ENCODE measurements around the gene CAMP. TPM values are rescaled to one million over a fixed set of nuclear protein-coding genes. Genes with fewer than 3 reads are reported as not detected.

The CAMP gene
- total and polyA plus RNA-seq, 2 experiments from 2014 or later, result not detected

- Histone ChIP-seq H3K79me2 (no peaks in the 10 kb centered on the region), H3K36me3 (replicated peaks; ENCODE audit: insufficient read depth, low read depth) (no peaks in the 10 kb centered on the region), H3K4me3 (no peak overlapping the region), H3K4me2 (peak overlapping the region; percentile 64), H2AFZ (no peak overlapping the region), H3K9me2 (replicated peaks; ENCODE audit: insufficient read depth) (no peaks in the 10 kb centered on the region), H4K20me1 (ENCODE audit: insufficient read depth, poor library complexity, severe bottlenecking) (no peaks in the 10 kb centered on the region), H3K27me3 (no peaks in the 10 kb centered on the region), H3K27ac (no peak overlapping the region), H3K4me1 (ENCODE audit: insufficient read depth) (peaks cover 6% of the 10 kb centered on the region), H3K9me3 (ENCODE audit: low read depth) (no peaks in the 10 kb centered on the region)
- no peak for DNase-seq (ENCODE audit: low spot score)
- TF ChIP-seq EZH2phosphoT487 (IDR thresholded peaks at IDR 0.05; ENCODE audit: low read depth, severe bottlenecking, unreplicated experiment) (no peak), CTCF (IDR thresholded peaks at IDR 0.05; ENCODE audit: poor library complexity) (no peak)
- WGBS (ENCODE audit: low lambda C conversion rate, missing lambda C conversion rate), result 56% methylated on average over 4 of the region's 4 CpGs
Observed at GRCh38 chr3:48232232-48232631, 8.9 kb downstream of the CAMP start.

GRCh38 chr3:48232734-48233133 is 9.4 kb downstream of the CAMP start:
- Histone ChIP-seq H3K36me3 (replicated peaks; ENCODE audit: insufficient read depth, low read depth) (no peaks in the 10 kb centered on the region), H3K4me1 (ENCODE audit: insufficient read depth) (peaks cover 6% of the 10 kb centered on the region), H3K27me3 (no peaks in the 10 kb centered on the region), H3K27ac (no peak overlapping the region), H3K4me2 (peak overlapping the region; percentile 64), H3K4me3 (no peak overlapping the region), H3K9me2 (replicated peaks; ENCODE audit: insufficient read depth) (no peaks in the 10 kb centered on the region), H3K9me3 (ENCODE audit: low read depth) (no peaks in the 10 kb centered on the region), H3K79me2 (no peaks in the 10 kb centered on the region), H4K20me1 (ENCODE audit: insufficient read depth, poor library complexity, severe bottlenecking) (no peaks in the 10 kb centered on the region), H2AFZ (peak overlapping the region; percentile 72)
- WGBS (ENCODE audit: low lambda C conversion rate, missing lambda C conversion rate), result 37% methylated on average over 6 of the region's 6 CpGs
- DNase-seq (ENCODE audit: low spot score), result peak; percentile 69
- TF ChIP-seq EZH2phosphoT487 (IDR thresholded peaks at IDR 0.05; ENCODE audit: low read depth, severe bottlenecking, unreplicated experiment), result no peak
- TF ChIP-seq CTCF (IDR thresholded peaks at IDR 0.05; ENCODE audit: poor library complexity), result peak; percentile 52

- Histone ChIP-seq H3K27ac (no peak overlapping the region), H3K9me3 (ENCODE audit: low read depth) (no peaks in the 10 kb centered on the region), H3K4me1 (ENCODE audit: insufficient read depth) (peaks cover 6% of the 10 kb centered on the region), H3K79me2 (no peaks in the 10 kb centered on the region), H2AFZ (no peak overlapping the region), H4K20me1 (ENCODE audit: insufficient read depth, poor library complexity, severe bottlenecking) (no peaks in the 10 kb centered on the region), H3K36me3 (replicated peaks; ENCODE audit: insufficient read depth, low read depth) (no peaks in the 10 kb centered on the region), H3K27me3 (no peaks in the 10 kb centered on the region), H3K4me3 (no peak overlapping the region), H3K9me2 (replicated peaks; ENCODE audit: insufficient read depth) (no peaks in the 10 kb centered on the region), H3K4me2 (no peak overlapping the region)
- DNase-seq (ENCODE audit: low spot score), result no peak
- TF ChIP-seq EZH2phosphoT487 (IDR thresholded peaks at IDR 0.05; ENCODE audit: low read depth, severe bottlenecking, unreplicated experiment) (no peak), EZH2 (IDR thresholded peaks at IDR 0.05; ENCODE audit: borderline replicate concordance) (no peak), CTCF (IDR thresholded peaks at IDR 0.05; ENCODE audit: poor library complexity) (no peak)
- WGBS (ENCODE audit: low lambda C conversion rate, missing lambda C conversion rate), result 76% methylated on average over 2 of the region's 2 CpGs
Observed at GRCh38 chr3:48233542-48233941, 10.2 kb downstream of the CAMP start.

GRCh38 chr3:48236531-48236930 is 13.2 kb downstream of the CAMP start:
- H3K4me1 ChIP-seq (ENCODE audit: insufficient read depth), result peaks cover 9% of the 10 kb centered on the region
- H4K20me1 ChIP-seq (ENCODE audit: insufficient read depth, poor library complexity, severe bottlenecking), result no peaks in the 10 kb centered on the region
- no peak overlapping the region for H3K27ac ChIP-seq
- peaks cover under 1% of the 10 kb centered on the region for H3K79me2 ChIP-seq
- H3K36me3 ChIP-seq (replicated peaks; ENCODE audit: insufficient read depth, low read depth), result no peaks in the 10 kb centered on the region
- H3K27me3 ChIP-seq, result no peaks in the 10 kb centered on the region
- H3K9me2 ChIP-seq (replicated peaks; ENCODE audit: insufficient read depth), result no peaks in the 10 kb centered on the region
- H2AFZ ChIP-seq, result no peak overlapping the region
- no peak overlapping the region for H3K4me3 ChIP-seq
- WGBS (ENCODE audit: low lambda C conversion rate, missing lambda C conversion rate), result 45% methylated on average over 1 of the region's 1 CpG
- H3K4me2 ChIP-seq, result no peak overlapping the region
- no peak for DNase-seq (ENCODE audit: low spot score)
- no peaks in the 10 kb centered on the region for H3K9me3 ChIP-seq (ENCODE audit: low read depth)
- TF ChIP-seq CTCF (IDR thresholded peaks at IDR 0.05; ENCODE audit: poor library complexity) (no peak), EZH2 (IDR thresholded peaks at IDR 0.05; ENCODE audit: borderline replicate concordance) (no peak), EZH2phosphoT487 (IDR thresholded peaks at IDR 0.05; ENCODE audit: low read depth, severe bottlenecking, unreplicated experiment) (no peak)
